Fibroblast of the aortic adventitia (primary cell): Measurements from ENCODE around the gene FRK. TPM values are rescaled to one million over a fixed set of nuclear protein-coding genes. Genes with fewer than 3 reads are reported as not detected.

Experiments used
- DNase-seq: peaks from one replicate; pipeline ENCODE4 v3.0.0-alpha.2; 2010; ENCODE audit warnings: low read depth
- H3K4me3 ChIP-seq: 2 replicates; pipeline ENCODE4 v1.5.1; 2011; ENCODE audit warnings: low read depth, mild to moderate bottlenecking, control low read depth, low read length, moderate library complexity
- total RNA-seq: library from RNA; depleted of rRNA; stranded (reverse); fragments of >200 nt; gene quantifications from 2 replicates; pipeline ENCODE4 v1.2.3, GENCODE V29; 2012; ENCODE audit warnings: low replicate concordance
- TF ChIP-seq, protein P1 (sequence below): IDR thresholded peaks from 2 replicates; pipeline ENCODE4 v1.5.1; 2011; ENCODE audit warnings: mild to moderate bottlenecking, low read length, control low read depth, inconsistent platforms; ENCODE audit not compliant: insufficient read depth

Gene FRK
- total RNA-seq, 1 donor: 2.0 TPM

DNA sequence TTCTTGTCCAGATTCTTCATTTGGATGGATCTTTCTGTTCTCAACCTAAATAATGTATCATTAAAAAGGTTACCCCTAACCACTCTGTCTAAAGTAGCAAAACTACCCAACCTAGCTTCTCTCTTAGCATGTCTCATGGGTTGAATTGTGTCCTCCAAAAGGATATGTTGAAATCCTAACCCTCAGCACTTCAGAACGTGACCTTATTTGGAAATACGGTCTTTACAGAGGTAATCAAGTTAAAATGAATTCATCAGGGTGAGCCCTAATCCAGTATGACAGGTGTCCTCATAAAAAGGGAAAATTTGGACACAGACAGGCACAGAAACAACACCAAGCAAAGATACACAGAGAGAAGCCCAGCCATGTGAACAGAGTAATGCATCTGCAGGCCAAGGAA, 6.1 kb upstream of the FRK start:
- no peak for DNase-seq
- no peak overlapping the region for H3K4me3 ChIP-seq
- TF ChIP-seq, protein P1, sequence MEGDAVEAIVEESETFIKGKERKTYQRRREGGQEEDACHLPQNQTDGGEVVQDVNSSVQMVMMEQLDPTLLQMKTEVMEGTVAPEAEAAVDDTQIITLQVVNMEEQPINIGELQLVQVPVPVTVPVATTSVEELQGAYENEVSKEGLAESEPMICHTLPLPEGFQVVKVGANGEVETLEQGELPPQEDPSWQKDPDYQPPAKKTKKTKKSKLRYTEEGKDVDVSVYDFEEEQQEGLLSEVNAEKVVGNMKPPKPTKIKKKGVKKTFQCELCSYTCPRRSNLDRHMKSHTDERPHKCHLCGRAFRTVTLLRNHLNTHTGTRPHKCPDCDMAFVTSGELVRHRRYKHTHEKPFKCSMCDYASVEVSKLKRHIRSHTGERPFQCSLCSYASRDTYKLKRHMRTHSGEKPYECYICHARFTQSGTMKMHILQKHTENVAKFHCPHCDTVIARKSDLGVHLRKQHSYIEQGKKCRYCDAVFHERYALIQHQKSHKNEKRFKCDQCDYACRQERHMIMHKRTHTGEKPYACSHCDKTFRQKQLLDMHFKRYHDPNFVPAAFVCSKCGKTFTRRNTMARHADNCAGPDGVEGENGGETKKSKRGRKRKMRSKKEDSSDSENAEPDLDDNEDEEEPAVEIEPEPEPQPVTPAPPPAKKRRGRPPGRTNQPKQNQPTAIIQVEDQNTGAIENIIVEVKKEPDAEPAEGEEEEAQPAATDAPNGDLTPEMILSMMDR: no peak

- no peak overlapping the region for H3K4me3 ChIP-seq
- TF ChIP-seq, protein P1: no peak
- peak; percentile 45 for DNase-seq
Measured at GRCh38 chr6:116064666-116065065, 4.0 kb upstream of the FRK start.

DNA sequence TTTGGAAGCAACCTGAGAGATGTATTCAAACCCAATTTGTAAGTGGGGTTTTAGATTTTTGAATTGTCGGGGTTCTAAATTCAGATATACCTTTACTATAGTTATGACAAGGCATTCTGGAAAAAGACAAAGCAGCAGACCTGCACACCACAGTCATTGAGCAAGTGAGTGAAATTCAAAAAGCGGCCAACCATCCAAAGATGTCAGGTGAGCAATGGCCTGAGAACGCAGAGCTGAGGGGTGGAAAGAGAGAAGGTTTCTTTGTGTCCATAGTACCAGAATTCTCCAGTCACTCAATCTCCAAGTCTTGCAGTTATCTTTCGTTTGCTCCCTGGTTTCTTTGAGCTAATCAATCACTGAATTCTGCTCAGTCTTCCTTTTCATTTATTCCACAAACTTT, 1.8 kb upstream of the FRK start:
- no peak for DNase-seq
- no peak overlapping the region for H3K4me3 ChIP-seq
- TF ChIP-seq, protein P1: no peak

DNA sequence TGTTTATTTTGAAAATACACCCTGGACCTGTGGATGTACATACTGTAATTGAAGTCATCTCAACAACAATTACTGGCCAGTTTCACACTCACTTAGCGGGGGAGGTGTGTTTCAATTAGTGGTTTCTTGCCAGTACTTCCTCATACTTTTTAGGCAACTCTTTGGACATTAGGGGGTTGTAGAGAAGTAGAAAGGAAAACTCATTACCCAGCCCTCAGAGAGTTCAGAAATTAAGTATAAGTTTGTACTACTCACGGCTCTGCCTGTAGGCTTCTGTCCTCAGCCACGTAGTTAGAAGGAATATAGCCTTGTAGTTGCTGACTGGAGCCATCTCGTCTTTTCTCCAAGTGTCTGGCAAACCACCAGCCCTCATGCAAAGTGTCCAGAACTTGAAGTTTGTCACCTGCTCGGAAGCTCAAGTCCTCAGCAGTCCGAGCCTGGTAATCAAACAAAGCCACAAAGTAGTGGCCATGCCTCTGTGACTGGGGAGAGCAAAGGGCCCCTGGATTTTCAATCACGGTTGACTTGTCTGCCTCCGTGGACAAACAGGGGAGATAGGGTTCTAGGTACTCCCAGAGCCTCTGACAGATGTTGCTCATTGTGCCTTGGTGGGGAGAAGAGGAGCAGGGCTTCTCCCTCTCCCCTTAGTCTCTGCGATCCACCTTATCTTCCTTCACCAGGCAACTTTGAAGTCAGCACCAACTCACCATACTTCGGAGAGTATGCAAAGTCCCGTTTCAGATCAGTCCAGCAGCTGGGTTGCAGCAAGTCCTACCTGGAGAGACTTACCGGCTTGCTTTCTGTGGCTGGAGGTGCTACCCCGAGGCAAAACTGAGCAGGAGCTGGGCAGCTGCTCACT, 749 bp downstream of the FRK start:
- peak; percentile 24 for DNase-seq
- TF ChIP-seq, protein P1: no peak
- peak overlapping the region; percentile 68 for H3K4me3 ChIP-seq

DNA sequence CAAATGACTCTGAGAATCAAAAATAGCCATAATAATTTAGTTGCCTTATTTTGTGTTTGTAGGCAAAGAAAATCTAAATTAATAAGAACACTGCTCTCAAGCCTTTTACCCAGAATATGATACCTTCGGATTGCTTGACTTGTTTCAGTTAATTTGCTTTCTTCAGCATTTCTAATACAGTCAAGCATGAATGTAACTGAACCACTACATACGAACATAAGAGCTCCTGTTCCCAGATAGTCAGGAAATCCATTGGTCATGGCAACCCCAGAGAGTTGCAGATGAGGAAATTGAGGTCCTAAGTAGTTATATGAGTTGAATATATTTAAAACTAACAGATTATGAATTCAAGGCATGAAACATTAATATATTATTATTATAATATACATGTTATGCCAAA, 2.9 kb downstream of the FRK start:
- TF ChIP-seq, protein P1: no peak
- DNase-seq: no peak
- no peak overlapping the region for H3K4me3 ChIP-seq

DNA sequence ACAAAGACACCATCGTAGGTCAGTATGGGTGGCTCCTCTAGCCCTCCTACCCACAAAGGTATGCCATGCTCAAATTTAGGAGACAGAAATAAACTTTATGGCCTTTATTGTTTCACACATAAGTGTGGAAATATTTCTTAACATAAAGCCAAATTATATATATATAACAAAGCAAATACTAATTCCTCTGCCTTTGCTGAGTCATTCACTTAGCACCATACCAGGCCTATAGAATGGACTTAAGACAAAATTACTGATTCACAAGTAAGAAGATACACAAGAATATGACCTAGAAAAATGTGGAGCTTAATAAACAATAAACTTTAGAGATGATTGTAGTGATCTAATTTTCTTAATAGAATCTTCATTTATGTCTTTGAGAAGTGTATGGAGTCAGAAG, 5.2 kb downstream of the FRK start:
- DNase-seq: no peak
- H3K4me3 ChIP-seq: no peak overlapping the region
- TF ChIP-seq, protein P1: no peak
